Lung (tissue), 12 donors: ENCODE data around the gene CNTNAP1. TPM values are rescaled to one million over a fixed set of nuclear protein-coding genes. Genes with fewer than 3 reads are reported as not detected.

ENCODE experiments used
- ATAC-seq: fragments of 200-7000 bp; cut with Tn5 transposase; one replicate; pipeline ENCODE4 v1.9.1; 2020; ENCODE audit warnings: moderate number of reproducible peaks; ENCODE audit not compliant: insufficient read depth, low FRiP score
- DNase-seq, 3 donors: peaks; one replicate each; pipeline ENCODE4 v3.0.0-alpha.2; 2013 to 2017
- H3K27ac ChIP-seq, 2 donors: one replicate each; pipeline ENCODE4 v1.5.1; 2013; ENCODE audit warnings: mild to moderate bottlenecking in 2 of 2, moderate library complexity in 2 of 2, control low read depth in 1 of 2, inconsistent platforms in 1 of 2, low read depth in 1 of 2, low read length in 1 of 2
- H3K27me3 ChIP-seq, 3 donors: one replicate each; pipeline ENCODE4 v1.5.1; 2013; ENCODE audit warnings: low read length in 2 of 3; ENCODE audit not compliant: control insufficient read depth in 3 of 3, insufficient read depth in 3 of 3
- H3K36me3 ChIP-seq, 4 donors: one replicate each; pipeline ENCODE4 v1.5.1; 2013; ENCODE audit warnings: low read length in 4 of 4, mild to moderate bottlenecking in 1 of 4, moderate library complexity in 1 of 4; ENCODE audit not compliant: control insufficient read depth in 4 of 4, insufficient read depth in 4 of 4
- H3K4me1 ChIP-seq, 5 donors: one replicate each; pipeline ENCODE4 v1.5.1; 2013; ENCODE audit warnings: low read length in 5 of 5, mild to moderate bottlenecking in 2 of 5, moderate library complexity in 1 of 5; ENCODE audit not compliant: control insufficient read depth in 5 of 5, insufficient read depth in 5 of 5
- H3K4me3 ChIP-seq: one replicate; pipeline ENCODE4 v1.5.1; 2013; ENCODE audit warnings: mild to moderate bottlenecking, control low read depth, moderate library complexity
- H3K9ac ChIP-seq, 2 donors: one replicate each; pipeline ENCODE4 v1.5.1; 2013; ENCODE audit warnings: low read length in 2 of 2, control low read depth in 1 of 2; ENCODE audit not compliant: insufficient read depth in 1 of 2
- H3K9me3 ChIP-seq, 4 donors: one replicate each; pipeline ENCODE4 v1.5.1; 2013; ENCODE audit warnings: low read length in 3 of 4, mild to moderate bottlenecking in 1 of 4, moderate library complexity in 1 of 4; ENCODE audit not compliant: control insufficient read depth in 4 of 4, insufficient read depth in 3 of 4
- WGBS, 2 donors: extraction: QIAGEN DNeasy Blood & Tissue Kit; methylation state at CpG; one replicate each; pipeline ENCODE4 v1.1.7; 2013; 5-methylcytosine and 5-hydroxymethylcytosine counted together
- polyA plus RNA-seq, 2 donors: library from polyadenylated mRNA; stranded (reverse); fragments of 200-250 nt; gene quantifications; one replicate each; pipeline ENCODE4 v1.2.1, GENCODE V29; 2013
- total RNA-seq, 2 donors: library from RNA; depleted of rRNA in 1 of 2; stranded (reverse); fragments of >200 nt in 1 of 2; gene quantifications; one replicate each; pipeline ENCODE4 v1.2.1, GENCODE V29; 2014 to 2021
- TF ChIP-seq, protein P1 (sequence below): IDR thresholded peaks from 2 replicates; pipeline ENCODE4 v1.5.1; 2012; ENCODE audit warnings: mild to moderate bottlenecking; ENCODE audit errors: control extremely low read depth, extremely low read depth
- donor health status: control.
- donor health status: control.
- donor health status: Bipolar disorder and iron deficiency.
- donor health status: healthy.
- donor health status: DM: yes; HTN: yes; CAD: no.

CNTNAP1 gene
- total and polyA plus RNA-seq, 4 donors, result 2.9 to 12.5 (median 7.6) TPM

DNA sequence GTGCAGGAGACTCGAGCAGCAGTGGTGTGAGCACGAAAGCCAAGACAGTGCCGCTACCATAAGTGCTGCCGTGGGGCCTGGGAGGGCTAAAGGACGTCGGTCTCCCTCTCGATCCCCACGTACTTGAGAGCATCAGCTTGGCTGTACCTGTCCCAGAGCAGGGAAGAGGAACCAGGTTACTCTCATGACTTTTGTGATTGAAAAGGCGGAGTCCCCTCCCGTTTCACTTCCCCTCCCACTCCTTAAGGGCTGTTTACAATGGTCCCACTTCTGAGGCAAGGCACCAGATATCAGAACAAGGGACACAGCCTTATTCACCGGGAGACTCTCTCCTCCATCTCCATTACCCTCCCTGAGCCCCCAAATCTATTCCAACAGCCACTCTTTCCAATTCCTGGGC, 20.1 kb downstream of the CNTNAP1 start:
- DNase-seq, result no peak
- no peak overlapping the region for H3K27ac ChIP-seq
- no peak overlapping the region for H3K9ac ChIP-seq
- peaks cover 0 to 4% (median 0%) of the 10 kb centered on the region in 3 donors for H3K27me3 ChIP-seq
- WGBS, 2 donors, result 87 to 91% methylated on average over 11 of the region's 11 CpGs
- no peaks in the 10 kb centered on the region for H3K9me3 ChIP-seq
- no peak overlapping the region for H3K4me3 ChIP-seq
- H3K36me3 ChIP-seq, result peaks cover 16 to 53% (median 31%) of the 10 kb centered on the region in 4 donors
- ATAC-seq, result no peak
- no peaks in the 10 kb centered on the region for H3K4me1 ChIP-seq
- TF ChIP-seq, protein P1, sequence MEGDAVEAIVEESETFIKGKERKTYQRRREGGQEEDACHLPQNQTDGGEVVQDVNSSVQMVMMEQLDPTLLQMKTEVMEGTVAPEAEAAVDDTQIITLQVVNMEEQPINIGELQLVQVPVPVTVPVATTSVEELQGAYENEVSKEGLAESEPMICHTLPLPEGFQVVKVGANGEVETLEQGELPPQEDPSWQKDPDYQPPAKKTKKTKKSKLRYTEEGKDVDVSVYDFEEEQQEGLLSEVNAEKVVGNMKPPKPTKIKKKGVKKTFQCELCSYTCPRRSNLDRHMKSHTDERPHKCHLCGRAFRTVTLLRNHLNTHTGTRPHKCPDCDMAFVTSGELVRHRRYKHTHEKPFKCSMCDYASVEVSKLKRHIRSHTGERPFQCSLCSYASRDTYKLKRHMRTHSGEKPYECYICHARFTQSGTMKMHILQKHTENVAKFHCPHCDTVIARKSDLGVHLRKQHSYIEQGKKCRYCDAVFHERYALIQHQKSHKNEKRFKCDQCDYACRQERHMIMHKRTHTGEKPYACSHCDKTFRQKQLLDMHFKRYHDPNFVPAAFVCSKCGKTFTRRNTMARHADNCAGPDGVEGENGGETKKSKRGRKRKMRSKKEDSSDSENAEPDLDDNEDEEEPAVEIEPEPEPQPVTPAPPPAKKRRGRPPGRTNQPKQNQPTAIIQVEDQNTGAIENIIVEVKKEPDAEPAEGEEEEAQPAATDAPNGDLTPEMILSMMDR, result no peak

DNA sequence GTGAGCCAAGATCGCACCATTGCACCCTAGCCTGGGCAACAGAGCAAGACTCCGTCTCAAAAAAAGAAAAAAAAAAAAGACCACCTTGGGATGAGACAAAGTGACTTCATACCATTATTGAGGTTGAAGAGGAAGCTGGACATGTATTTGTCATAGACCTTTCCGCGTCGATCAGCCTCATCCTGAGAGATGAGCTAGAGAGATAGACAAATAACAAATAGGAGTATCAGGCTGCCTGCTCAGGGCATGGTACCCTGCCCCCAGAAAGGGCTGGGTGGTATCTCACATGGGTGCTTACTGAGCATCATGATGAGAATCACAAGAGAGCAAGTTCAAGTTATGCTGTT, 22.1 kb downstream of the CNTNAP1 start:
- TF ChIP-seq, protein P1, result no peak
- no peak for ATAC-seq
- Histone ChIP-seq H3K4me1 (no peaks in the 10 kb centered on the region), H3K27me3 (peaks cover 0 to 4% (median 0%) of the 10 kb centered on the region in 3 donors), H3K9ac (no peak overlapping the region), H3K27ac (no peak overlapping the region), H3K36me3 (peaks cover 27 to 60% (median 47%) of the 10 kb centered on the region in 4 donors), H3K4me3 (no peak overlapping the region), H3K9me3 (no peaks in the 10 kb centered on the region)
- no peak for DNase-seq
- 92 to 95% methylated on average over 5 of the region's 5 CpGs for WGBS, 2 donors

DNA sequence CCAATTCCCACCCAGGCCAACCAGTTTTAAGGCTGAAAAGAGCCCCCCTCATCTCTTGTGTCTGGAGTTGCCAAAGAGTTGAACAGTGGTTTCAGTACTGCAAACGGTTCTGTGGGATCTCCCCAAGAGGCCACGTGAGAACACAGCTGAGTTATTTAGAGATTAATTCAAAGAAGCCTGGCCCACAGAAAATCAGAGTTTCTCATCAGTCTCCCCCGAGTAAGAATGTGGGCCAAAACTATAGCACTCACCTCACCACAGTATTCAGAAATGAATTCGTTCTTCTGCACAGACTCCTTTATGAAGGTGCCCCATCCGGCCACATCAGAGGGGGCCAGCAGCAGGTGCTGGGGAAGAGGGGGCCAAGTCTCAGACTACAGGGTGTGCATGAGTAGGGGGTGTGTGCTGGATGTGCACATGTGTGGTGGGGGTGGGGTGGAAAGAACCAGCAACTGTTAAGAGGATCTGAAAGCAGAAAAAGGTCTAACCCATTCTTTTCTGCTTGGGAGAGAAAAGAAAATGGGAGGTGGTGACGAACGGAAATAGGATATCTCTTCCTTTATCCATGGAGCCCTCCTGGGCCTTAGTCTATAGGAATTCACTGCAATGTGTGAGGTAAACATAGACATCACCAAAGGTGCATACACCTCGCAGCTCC, 22.6 kb downstream of the CNTNAP1 start:
- Histone ChIP-seq H3K36me3 (peaks cover 28 to 64% (median 49%) of the 10 kb centered on the region in 4 donors), H3K27me3 (peaks cover 0 to 4% (median 0%) of the 10 kb centered on the region in 3 donors), H3K9me3 (no peaks in the 10 kb centered on the region), H3K4me3 (no peak overlapping the region), H3K27ac (no peak overlapping the region), H3K9ac (no peak overlapping the region), H3K4me1 (no peaks in the 10 kb centered on the region)
- ATAC-seq (no peak), DNase-seq (no peak)
- TF ChIP-seq, protein P1, result no peak
- WGBS, 2 donors, result 89 to 92% methylated on average over 8 of the region's 8 CpGs

DNA sequence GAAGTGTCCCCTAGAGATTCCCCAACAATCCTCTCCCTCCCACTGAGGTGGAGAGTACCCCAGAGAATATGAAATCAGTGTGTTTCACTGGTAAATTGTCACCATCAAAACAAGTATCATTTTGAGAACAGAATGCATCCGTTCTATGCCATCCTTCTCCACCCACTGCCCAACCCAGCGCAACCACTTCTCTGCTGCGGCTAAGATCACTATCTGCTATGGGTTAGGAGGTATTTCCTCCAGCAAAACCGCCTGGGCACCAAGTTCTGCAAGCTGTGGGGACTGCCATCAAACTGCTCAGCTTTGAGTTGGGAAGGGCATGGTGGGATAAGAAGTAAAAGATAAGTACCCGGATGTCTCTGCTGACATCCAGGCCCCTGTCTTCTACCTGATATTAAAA, 24.4 kb downstream of the CNTNAP1 start:
- DNase-seq, result no peak
- ATAC-seq, result no peak
- TF ChIP-seq, protein P1, result no peak

More for the DNA sequence above, 24.4 kb downstream of the CNTNAP1 start:
- H3K27me3 ChIP-seq, result peaks cover 0 to 4% (median 0%) of the 10 kb centered on the region in 3 donors
- no peaks in the 10 kb centered on the region for H3K4me1 ChIP-seq
- H3K4me3 ChIP-seq, result no peak overlapping the region
- WGBS, 2 donors, result 49 to 73% methylated on average over 5 of the region's 5 CpGs
- peaks cover 33 to 60% (median 57%) of the 10 kb centered on the region in 4 donors for H3K36me3 ChIP-seq
- no peaks in the 10 kb centered on the region for H3K9me3 ChIP-seq
- H3K9ac ChIP-seq, result no peak overlapping the region
- H3K27ac ChIP-seq, result no peak overlapping the region
